ENCODE data around the gene PCDHA7. TPM values are rescaled to one million over a fixed set of nuclear protein-coding genes. Genes with fewer than 3 reads are reported as not detected.
"Not testable (repeated sequence)": the region's sequence is repeated elsewhere in the genome, so short reads cannot be mapped to it uniquely, and the experiment has no call there.

PCDHA7 gene
- total and polyA plus RNA-seq, 8 donors: 0.10 to 0.87 (median 0.53) TPM

- Histone ChIP-seq H3K36me3 (no peaks in the 10 kb centered on the region), H3K4me3 (no peak overlapping the region), H3K27me3 (peaks cover 21 to 76% of the 10 kb centered on the region in 2 donors), H3K4me1 (no peaks in the 10 kb centered on the region), H3K9me3 (peaks cover 0 to 42% of the 10 kb centered on the region in 2 donors), H3K27ac (no peak overlapping the region)
- no peak for ATAC-seq
- intact Hi-C loops (cut with DNase I): no loop called here
- no peak for DNase-seq
- no peak for TF ChIP-seq CTCF (IDR thresholded peaks at IDR 0.05)
These were observed 5.7 kb upstream of the PCDHA7 start for GRCh38 chr5:140828362-140828737.

- H3K4me1 ChIP-seq; ATAC-seq; H3K36me3 ChIP-seq; intact Hi-C loops (cut with DNase I); H3K27ac ChIP-seq; H3K4me3 ChIP-seq: not testable (repeated sequence)
- Histone ChIP-seq H3K9me3 (peaks cover 0 to 41% of the 10 kb centered on the region in 2 donors), H3K27me3 (peaks cover 21 to 78% of the 10 kb centered on the region in 2 donors)
- DNase-seq: peak in 1 of 4 donors; percentile 66
These were observed 4.3 kb upstream of the PCDHA7 start for GRCh38 chr5:140829511-140830501.

- peak overlapping the region in 1 of 2 donors; percentile 10 for H3K4me3 ChIP-seq
- H3K36me3 ChIP-seq; intact Hi-C loops (cut with DNase I); H3K4me1 ChIP-seq; H3K27ac ChIP-seq; ATAC-seq: not testable (repeated sequence)
- H3K27me3 ChIP-seq: peaks cover 5 to 82% of the 10 kb centered on the region in 2 donors
- DNase-seq: peak in 1 of 4 donors; percentile 54
- H3K9me3 ChIP-seq: peaks cover 0 to 35% of the 10 kb centered on the region in 2 donors
These were observed 455 bp downstream of the PCDHA7 start for GRCh38 chr5:140834439-140835008.

- ATAC-seq (no peak), DNase-seq (peak in 1 of 4 donors; percentile 75)
- no peak for TF ChIP-seq CTCF (IDR thresholded peaks at IDR 0.05)
- peaks cover 9 to 77% of the 10 kb centered on the region in 2 donors for H3K27me3 ChIP-seq
- no peak overlapping the region for H3K27ac ChIP-seq
- H3K4me1 ChIP-seq: no peaks in the 10 kb centered on the region
- no peak overlapping the region for H3K4me3 ChIP-seq
- intact Hi-C loops (cut with DNase I): no loop called here
- H3K9me3 ChIP-seq: peaks cover 0 to 23% of the 10 kb centered on the region in 2 donors
- H3K36me3 ChIP-seq: no peaks in the 10 kb centered on the region
These were observed 1.8 kb downstream of the PCDHA7 start for GRCh38 chr5:140835622-140836510.

GRCh38 chr5:140840978-140841962 is 7.2 kb downstream of the PCDHA7 start, which contains the start of gene PCDHA8:
PCDHA8 (plus strand) TSS chr5:140841187; CDS start chr5:140841322, 135 bp downstream.
- Histone ChIP-seq H3K4me1 (no peaks in the 10 kb centered on the region), H3K27ac (no peak within 1 kb of the TSS), H3K36me3 (no peaks in the 10 kb centered on the region), H3K9me3 (peaks cover 0 to 20% of the 10 kb centered on the region in 2 donors), H3K27me3 (peaks cover 4 to 52% of the 10 kb centered on the region in 2 donors), H3K4me3 (no peak within 1 kb of the TSS)
- DNase-seq (no peak), ATAC-seq (no peak)
- TF ChIP-seq CTCF (IDR thresholded peaks at IDR 0.05): peak; percentile 13 to 14
- intact Hi-C loops (cut with DNase I): no loop called here

Measured in left lung (tissue), 10 donors.